CD14-positive monocyte (primary cell): ENCODE results near the gene KLF3. TPM values are rescaled to one million over a fixed set of nuclear protein-coding genes. Genes with fewer than 3 reads are reported as not detected.
A peak's percentile ranks its signal among the peaks of the same experiment; 100 is the strongest.

Source experiments
- DNase-seq, 3 donors: peaks; one replicate each; pipeline ENCODE4 v3.0.0-alpha.2; 2011 to 2022
- H2AFZ ChIP-seq: 2 replicates; pipeline ENCODE4 v1.6.0; 2012; ENCODE audit warnings: mild to moderate bottlenecking, low read depth, low read length, inconsistent platforms; ENCODE audit not compliant: insufficient read depth, poor library complexity, severe bottlenecking
- H3K27ac ChIP-seq, 2 donors: 1 replicate in 1 of 2; 2 replicates in 1 of 2; pipeline ENCODE4 v1.5.1; 2012 to 2013; ENCODE audit warnings: low read length in 2 of 2, control low read depth in 1 of 2, inconsistent platforms in 1 of 2, low read depth in 1 of 2, mild to moderate bottlenecking in 1 of 2
- H3K27me3 ChIP-seq, 2 donors: one replicate each; pipeline versions ENCODE4 v1.6.0 to v1.6.1; 2011 to 2013; ENCODE audit warnings: low read length in 2 of 2; ENCODE audit not compliant: control insufficient read depth in 2 of 2, insufficient read depth in 2 of 2
- H3K36me3 ChIP-seq, 2 donors: replicated peaks in 1 of 2; 1 replicate in 1 of 2; 2 replicates in 1 of 2; pipeline versions ENCODE4 v1.5.1 to v1.6.1; 2012 to 2013; ENCODE audit warnings: low read length in 2 of 2, control low read depth in 1 of 2, inconsistent platforms in 1 of 2, mild to moderate bottlenecking in 1 of 2; ENCODE audit not compliant: insufficient read depth in 2 of 2, control insufficient read depth in 1 of 2
- H3K4me1 ChIP-seq, 2 donors: 1 replicate in 1 of 2; 2 replicates in 1 of 2; pipeline versions ENCODE4 v1.5.1 to v1.6.1; 2012 to 2013; ENCODE audit warnings: low read length in 2 of 2, control low read depth in 1 of 2, inconsistent platforms in 1 of 2, mild to moderate bottlenecking in 1 of 2, moderate library complexity in 1 of 2; ENCODE audit not compliant: insufficient read depth in 2 of 2, control insufficient read depth in 1 of 2
- H3K4me2 ChIP-seq: replicated peaks from 2 replicates; pipeline ENCODE3; 2012; ENCODE audit warnings: low read length, moderate library complexity, mild to moderate bottlenecking; ENCODE audit not compliant: poor library complexity, severe bottlenecking; ENCODE audit errors: extremely low read depth
- H3K4me3 ChIP-seq, 3 experiments: fragments of 200-600 bp in 1 of 3; sonication (generic) in 1 of 3; replicated peaks in 1 of 3; 1 replicate in 2 of 3; 2 replicates in 1 of 3; pipeline ENCODE4 v1.5.1; 2011 to 2013; ENCODE audit warnings: low read length in 3 of 3, mild to moderate bottlenecking in 3 of 3, control low read depth in 2 of 3, low read depth in 2 of 3, inconsistent platforms in 1 of 3, moderate library complexity in 1 of 3
- H3K79me2 ChIP-seq: 2 replicates; pipeline ENCODE4 v1.6.0; 2012; ENCODE audit warnings: mild to moderate bottlenecking, control low read depth, inconsistent platforms, low read length, moderate library complexity; ENCODE audit not compliant: insufficient read depth
- H3K9ac ChIP-seq: 2 replicates; pipeline ENCODE4 v1.6.0; 2017; ENCODE audit warnings: low read length, mild to moderate bottlenecking; ENCODE audit not compliant: insufficient read depth, poor library complexity, severe bottlenecking
- H3K9me3 ChIP-seq, 2 donors: replicated peaks in 1 of 2; 1 replicate in 1 of 2; 2 replicates in 1 of 2; pipeline versions ENCODE4 v1.5.1 to v1.6.1; 2012 to 2013; ENCODE audit warnings: low read length in 2 of 2, control low read depth in 1 of 2; ENCODE audit not compliant: control insufficient read depth in 1 of 2, insufficient read depth in 1 of 2
- H4K20me1 ChIP-seq: 2 replicates; pipeline ENCODE4 v1.6.0; 2012; ENCODE audit warnings: mild to moderate bottlenecking, low read length, control low read depth, moderate library complexity; ENCODE audit not compliant: insufficient read depth
- H3K27ac Mint-ChIP-seq, 7 donors: one replicate each; pipeline ENCODE4 v1.8.0; 2020; ENCODE audit warnings: mild to moderate bottlenecking in 7 of 7, mixed read lengths in 7 of 7, moderate library complexity in 6 of 7, inconsistent platforms in 2 of 7
- H3K27me3 Mint-ChIP-seq, 3 donors: one replicate each; pipeline ENCODE4 v1.8.0; 2021 to 2022; ENCODE audit warnings: low read depth in 3 of 3, mild to moderate bottlenecking in 3 of 3, mixed read lengths in 3 of 3, moderate library complexity in 3 of 3, inconsistent platforms in 1 of 3
- H3K36me3 Mint-ChIP-seq, 2 donors: one replicate each; pipeline ENCODE4 v1.8.0; 2020; ENCODE audit warnings: mixed read lengths in 2 of 2, inconsistent platforms in 1 of 2, mild to moderate bottlenecking in 1 of 2
- H3K4me1 Mint-ChIP-seq: one replicate; pipeline ENCODE4 v1.8.0; 2020; ENCODE audit warnings: mild to moderate bottlenecking, mixed read lengths
- H3K4me3 Mint-ChIP-seq, 2 donors: one replicate each; pipeline ENCODE4 v1.8.0; 2020; ENCODE audit warnings: mild to moderate bottlenecking in 2 of 2, mixed read lengths in 2 of 2, moderate library complexity in 1 of 2
- H3K9me3 Mint-ChIP-seq, 7 donors: one replicate each; pipeline ENCODE4 v1.8.0; 2020 to 2022; ENCODE audit warnings: mixed read lengths in 7 of 7, mild to moderate bottlenecking in 6 of 7, moderate library complexity in 6 of 7, inconsistent platforms in 2 of 7
- WGBS: methylation state at CpG from one replicate; pipeline ENCODE4 v1.1.5; 2013; ENCODE audit warnings: missing lambda C conversion rate; ENCODE audit not compliant: insufficient coverage; 5-methylcytosine and 5-hydroxymethylcytosine counted together
- intact Hi-C, 2 donors: fragments of 100-400 bp; cut with micrococcal nuclease; formaldehyde crosslinking; loops; one replicate each; pipeline versions ENCODE4 v1.15.0 to v1.15.1; 2023
- polyA plus RNA-seq, 3 donors: library from polyadenylated mRNA; depleted of rRNA in 1 of 3; unstranded in 2 of 3; stranded (reverse) in 1 of 3; fragments of 300-500 nt in 2 of 3; fragments of >200 nt in 1 of 3; fragmentation: Illumina TruSeq in 2 of 3; gene quantifications; 1 replicate in 2 of 3; 2 replicates in 1 of 3; pipeline ENCODE4 v1.2.3, GENCODE V29; 2012 to 2021
- TF ChIP-seq, protein P1 (sequence below): fragments of 200-600 bp; IDR thresholded peaks from one replicate; pipeline ENCODE4 v1.8.0; 2022; ENCODE audit warnings: antibody characterized with exemption, mild to moderate bottlenecking

Gene KLF3
- polyA plus RNA-seq, 3 donors = 46.3 to 95.7 (median 53.9) TPM

GRCh38 chr4:38686682-38687081 lies 22.7 kb downstream of the KLF3 start:
- H3K27ac Mint-ChIP-seq = peak overlapping the region in 4 of 7 donors; percentile 30 to 43 (median 40)
- TF ChIP-seq, protein P1, sequence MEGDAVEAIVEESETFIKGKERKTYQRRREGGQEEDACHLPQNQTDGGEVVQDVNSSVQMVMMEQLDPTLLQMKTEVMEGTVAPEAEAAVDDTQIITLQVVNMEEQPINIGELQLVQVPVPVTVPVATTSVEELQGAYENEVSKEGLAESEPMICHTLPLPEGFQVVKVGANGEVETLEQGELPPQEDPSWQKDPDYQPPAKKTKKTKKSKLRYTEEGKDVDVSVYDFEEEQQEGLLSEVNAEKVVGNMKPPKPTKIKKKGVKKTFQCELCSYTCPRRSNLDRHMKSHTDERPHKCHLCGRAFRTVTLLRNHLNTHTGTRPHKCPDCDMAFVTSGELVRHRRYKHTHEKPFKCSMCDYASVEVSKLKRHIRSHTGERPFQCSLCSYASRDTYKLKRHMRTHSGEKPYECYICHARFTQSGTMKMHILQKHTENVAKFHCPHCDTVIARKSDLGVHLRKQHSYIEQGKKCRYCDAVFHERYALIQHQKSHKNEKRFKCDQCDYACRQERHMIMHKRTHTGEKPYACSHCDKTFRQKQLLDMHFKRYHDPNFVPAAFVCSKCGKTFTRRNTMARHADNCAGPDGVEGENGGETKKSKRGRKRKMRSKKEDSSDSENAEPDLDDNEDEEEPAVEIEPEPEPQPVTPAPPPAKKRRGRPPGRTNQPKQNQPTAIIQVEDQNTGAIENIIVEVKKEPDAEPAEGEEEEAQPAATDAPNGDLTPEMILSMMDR = no peak
- no peaks in the 10 kb centered on the region for H3K9me3 ChIP-seq
- DNase-seq = no peak
- H2AFZ ChIP-seq = no peak overlapping the region
- H3K79me2 ChIP-seq = peaks cover 86% of the 10 kb centered on the region
- H3K4me1 ChIP-seq = no peaks in the 10 kb centered on the region
- H3K27me3 ChIP-seq = no peaks in the 10 kb centered on the region
- H4K20me1 ChIP-seq = peaks cover 100% of the 10 kb centered on the region
- peaks cover 72 to 90% of the 10 kb centered on the region in 2 donors for H3K36me3 Mint-ChIP-seq
- no peaks in the 10 kb centered on the region for H3K27me3 Mint-ChIP-seq
- H3K9me3 Mint-ChIP-seq = no peaks in the 10 kb centered on the region
- intact Hi-C loops = no loop called here
- WGBS = no CpG with 5 or more reads among the region's 3 CpGs
- no peak overlapping the region for H3K9ac ChIP-seq
- peaks cover 10% of the 10 kb centered on the region for H3K4me1 Mint-ChIP-seq
- H3K4me2 ChIP-seq = no peak overlapping the region
- H3K27ac ChIP-seq = peak overlapping the region in 1 of 2 donors; percentile 15
- no peak overlapping the region for H3K4me3 Mint-ChIP-seq
- H3K4me3 ChIP-seq = no peak overlapping the region
- H3K36me3 ChIP-seq = peaks cover 64 to 97% of the 10 kb centered on the region in 2 donors

- Mint-ChIP-seq H3K4me3 (no peak overlapping the region), H3K27me3 (no peaks in the 10 kb centered on the region), H3K4me1 (peaks cover 10% of the 10 kb centered on the region), H3K36me3 (peaks cover 75 to 91% of the 10 kb centered on the region in 2 donors), H3K27ac (peak overlapping the region in 2 of 7 donors; percentile 4 to 21), H3K9me3 (no peaks in the 10 kb centered on the region)
- no peaks in the 10 kb centered on the region for H3K4me1 ChIP-seq
- H3K9ac ChIP-seq = no peak overlapping the region
- 96% methylated on average over 4 of the region's 4 CpGs for WGBS
- H3K27me3 ChIP-seq = no peaks in the 10 kb centered on the region
- no peak overlapping the region for H3K4me3 ChIP-seq
- H3K9me3 ChIP-seq = no peaks in the 10 kb centered on the region
- H2AFZ ChIP-seq = no peak overlapping the region
- TF ChIP-seq, protein P1 = no peak
- DNase-seq = no peak
- peaks cover 77% of the 10 kb centered on the region for H3K79me2 ChIP-seq
- no peak overlapping the region for H3K4me2 ChIP-seq
- intact Hi-C loops = no loop called here
- H3K27ac ChIP-seq = peak overlapping the region in 1 of 2 donors; percentile 54
- H4K20me1 ChIP-seq = peaks cover 100% of the 10 kb centered on the region
- H3K36me3 ChIP-seq = peaks cover 66 to 97% of the 10 kb centered on the region in 2 donors
Measured at GRCh38 chr4:38687571-38688011, 23.6 kb downstream of the KLF3 start.
